Brain microvascular endothelial cell (primary cell): ENCODE results near the gene PAGE4.

ENCODE experiments used
- DNase-seq: peaks from one replicate; pipeline ENCODE4 v3.0.0-alpha.2; 2020
- H3K27ac ChIP-seq: fragments of 250-450 bp; sonication (Bioruptor Pico); 2 replicates; pipeline ENCODE4 v1.5.1; 2020; ENCODE audit warnings: mild to moderate bottlenecking, moderate library complexity
- H3K27me3 ChIP-seq: fragments of 250-450 bp; sonication (Bioruptor Pico); replicated peaks from 2 replicates; pipeline ENCODE4 v1.5.1; 2020; ENCODE audit warnings: mild to moderate bottlenecking
- H3K36me3 ChIP-seq: fragments of 250-450 bp; sonication (Bioruptor Pico); replicated peaks from 2 replicates; pipeline ENCODE4 v1.5.1; 2020; ENCODE audit warnings: mild to moderate bottlenecking
- H3K4me3 ChIP-seq: 2 replicates; pipeline ENCODE4 v1.5.1; 2011; ENCODE audit warnings: low read depth, mild to moderate bottlenecking, control low read depth, low read length, moderate library complexity
- CTCF ChIP-seq: IDR thresholded peaks from 2 replicates; pipeline ENCODE4 v1.5.1; 2011; ENCODE audit warnings: low read depth, mild to moderate bottlenecking, moderate library complexity, low read length, control low read depth, inconsistent platforms; ENCODE audit errors: missing control alignments
- in situ Hi-C: cut with HindIII; loops from 2 replicates; pipeline ENCODE4 v1.10.0; 2017; ENCODE audit warnings: low sequenced_read_pairs, low pct_ligation_motif_present

PAGE4 gene, protein sequence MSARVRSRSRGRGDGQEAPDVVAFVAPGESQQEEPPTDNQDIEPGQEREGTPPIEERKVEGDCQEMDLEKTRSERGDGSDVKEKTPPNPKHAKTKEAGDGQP

DNA sequence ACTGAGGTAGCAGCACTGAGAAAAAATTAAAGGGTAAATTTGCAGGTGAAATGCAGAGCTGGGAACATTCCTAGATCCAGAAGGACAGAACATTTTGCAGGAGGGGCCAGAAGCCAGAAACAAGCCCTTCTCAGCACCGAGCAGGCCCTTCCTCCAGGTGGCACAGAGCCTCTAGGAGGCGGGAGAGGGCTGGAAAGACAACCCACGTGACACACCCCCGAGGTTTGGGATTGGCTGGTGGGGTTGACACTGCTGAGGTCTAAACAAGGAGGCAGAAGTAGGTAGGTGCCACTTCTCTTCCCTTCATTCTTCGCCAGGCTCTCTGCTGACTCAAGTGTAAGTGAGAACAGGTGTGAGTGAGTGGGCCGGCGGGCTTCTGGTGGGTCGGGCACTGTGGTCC is at the start of gene PAGE4:
Gene PAGE4 (plus strand): TSS at position 288 of the 400 bp plus-strand sequence. CDS start 1,126 bp downstream, outside the sequence.
- Histone ChIP-seq H3K4me3 (no peak within 1 kb of the TSS), H3K36me3 (no peaks in the 10 kb centered on the region), H3K27me3 (no peaks in the 10 kb centered on the region), H3K27ac (no peak within 1 kb of the TSS)
- TF ChIP-seq CTCF: no peak
- in situ Hi-C loops: no loop called here
- no peak for DNase-seq

DNA sequence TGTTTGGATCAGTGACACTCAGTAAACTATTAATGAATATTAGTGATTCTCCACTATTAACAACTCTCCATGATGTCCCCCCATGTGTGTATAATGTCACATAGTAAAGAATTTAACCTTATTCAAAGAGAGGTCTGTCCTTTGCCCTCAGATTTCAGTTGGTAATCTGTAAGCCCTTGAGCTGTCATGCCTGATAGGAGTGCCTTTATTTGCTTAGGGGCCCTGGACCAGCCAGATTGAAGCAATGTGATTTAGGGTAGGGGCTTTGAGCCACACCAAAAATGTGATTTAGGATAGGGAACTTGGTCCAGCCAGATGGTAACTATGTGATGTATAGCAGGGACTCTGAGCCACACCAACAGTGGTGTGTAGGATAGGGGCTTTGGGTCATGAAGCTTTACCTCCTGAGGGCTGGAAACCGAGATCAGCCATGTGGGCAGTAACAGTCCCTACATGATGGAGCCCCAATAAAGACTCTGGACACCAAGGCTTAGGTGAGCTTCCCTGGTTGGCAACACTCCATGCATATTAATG is 44.3 kb upstream of the PAGE4 start:
- H3K36me3 ChIP-seq: no peaks in the 10 kb centered on the region
- H3K4me3 ChIP-seq: no peak overlapping the region
- no peak for DNase-seq
- H3K27me3 ChIP-seq: no peaks in the 10 kb centered on the region
- in situ Hi-C loops: no loop called here
- H3K27ac ChIP-seq: no peak overlapping the region
- no peak for TF ChIP-seq CTCF

GRCh38 chrX:49792376-49792775 is 36.7 kb upstream of the PAGE4 start:
- in situ Hi-C loops: no loop called here
- Histone ChIP-seq H3K4me3 (no peak overlapping the region), H3K27me3 (no peaks in the 10 kb centered on the region), H3K27ac (no peak overlapping the region), H3K36me3 (no peaks in the 10 kb centered on the region)
- DNase-seq: no peak
- TF ChIP-seq CTCF: no peak

GRCh38 chrX:49793686-49794085 is 35.4 kb upstream of the PAGE4 start:
- Histone ChIP-seq H3K36me3 (no peaks in the 10 kb centered on the region), H3K27ac (no peak overlapping the region), H3K27me3 (no peaks in the 10 kb centered on the region), H3K4me3 (no peak overlapping the region)
- DNase-seq: no peak
- in situ Hi-C loops: no loop called here
- no peak for TF ChIP-seq CTCF

GRCh38 chrX:49799828-49800227 is 29.3 kb upstream of the PAGE4 start:
- TF ChIP-seq CTCF: no peak
- no peak for DNase-seq
- no peak overlapping the region for H3K4me3 ChIP-seq
- no peaks in the 10 kb centered on the region for H3K36me3 ChIP-seq
- H3K27ac ChIP-seq: no peak overlapping the region
- no peaks in the 10 kb centered on the region for H3K27me3 ChIP-seq
- in situ Hi-C loops: no loop called here

DNA sequence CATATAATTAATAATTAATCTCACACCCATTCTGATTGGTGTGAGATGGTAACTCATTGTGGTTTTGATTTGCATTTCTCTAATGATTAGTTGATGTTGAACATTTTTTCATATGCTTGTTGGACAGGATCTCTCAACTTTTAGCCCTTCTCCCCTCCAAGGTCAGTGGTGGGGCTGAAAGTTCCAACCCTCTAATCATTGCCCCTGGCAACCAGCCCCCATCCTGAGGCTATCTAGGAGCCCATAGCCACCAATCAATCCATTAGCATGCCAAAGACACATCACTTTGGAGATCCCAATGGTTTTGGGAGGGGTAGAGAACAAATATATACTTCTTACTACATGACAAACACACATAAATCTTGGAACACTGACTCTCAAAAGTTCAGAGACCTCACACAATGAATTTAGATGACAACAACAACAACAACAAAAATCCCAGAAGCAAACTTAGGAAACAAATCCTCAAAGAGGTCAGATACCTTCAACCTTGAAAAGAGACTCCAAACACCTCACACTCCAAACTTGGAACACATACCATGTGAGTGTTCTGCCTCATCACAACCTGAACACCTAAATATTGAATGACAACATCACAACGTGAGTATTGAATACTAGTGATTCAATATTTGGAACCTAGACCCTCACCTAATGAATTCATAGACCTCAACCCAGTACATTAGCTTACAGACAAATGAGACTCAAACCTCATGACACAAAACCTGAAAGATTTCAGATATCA is 19.0 kb upstream of the PAGE4 start:
- H3K36me3 ChIP-seq: no peaks in the 10 kb centered on the region
- no peak for TF ChIP-seq CTCF
- H3K4me3 ChIP-seq: no peak overlapping the region
- no peak overlapping the region for H3K27ac ChIP-seq
- no peak for DNase-seq
- no peaks in the 10 kb centered on the region for H3K27me3 ChIP-seq
- in situ Hi-C loops: no loop called here
